ENCODE measurements around the gene LRRC45. TPM values are rescaled to one million over a fixed set of nuclear protein-coding genes. Genes with fewer than 3 reads are reported as not detected.

Gene LRRC45
- total RNA-seq, 1 experiment from 2014 or later: 41.5 TPM

GRCh38 chr17:82076018-82076784, 53.1 kb downstream of the LRRC45 start:
- Histone ChIP-seq H3K27me3 (ENCODE audit: insufficient read depth, low read depth) (no peaks in the 10 kb centered on the region), H3F3A (ENCODE audit: insufficient read depth, low read depth) (peaks cover 20% of the 10 kb centered on the region), H3K79me2 (ENCODE audit: low read depth) (no peaks in the 10 kb centered on the region), H4K20me1 (ENCODE audit: insufficient read depth) (peaks cover 13% of the 10 kb centered on the region), H3K9me3 (ENCODE audit: insufficient read depth, low read depth) (no peaks in the 10 kb centered on the region), H2AFZ (no peak overlapping the region), H3K9me2 (ENCODE audit: insufficient read depth) (no peaks in the 10 kb centered on the region), H3K36me3 (ENCODE audit: low read depth) (no peaks in the 10 kb centered on the region), H3K4me3 (no peak overlapping the region), H3K4me1 (replicated peaks; ENCODE audit: insufficient read depth) (no peaks in the 10 kb centered on the region), H3K27ac (no peak overlapping the region), H3K4me2 (no peak overlapping the region)
- no peak for TF ChIP-seq EZH2 (IDR thresholded peaks at IDR 0.05; ENCODE audit: low read depth)
- TF ChIP-seq CTCF (conservative IDR thresholded peaks at IDR 0.05): no peak
- intact Hi-C loops (cut with micrococcal nuclease; ENCODE audit: unreplicated experiment): no loop called here
- no peak for DNase-seq
- ChIA-PET CTCF (interaction anchor here (0.7 kb wide), 1 partner anchor 507 kb away, joined by 4 read pairs; no protein-coding TSS in a partner anchor), POLR2A (ENCODE audit: unreplicated experiment) (no interaction called here)
- BruUV-seq (replicated peaks): TSS peak; percentile 11

- Histone ChIP-seq H3K27ac (no peak overlapping the region), H3K4me2 (no peak overlapping the region), H3K79me2 (ENCODE audit: low read depth) (no peaks in the 10 kb centered on the region), H3K9me2 (ENCODE audit: insufficient read depth) (no peaks in the 10 kb centered on the region), H3K27me3 (ENCODE audit: insufficient read depth, low read depth) (no peaks in the 10 kb centered on the region), H4K20me1 (ENCODE audit: insufficient read depth) (peaks cover 14% of the 10 kb centered on the region), H3F3A (ENCODE audit: insufficient read depth, low read depth) (peaks cover 20% of the 10 kb centered on the region), H3K4me3 (no peak overlapping the region), H3K36me3 (ENCODE audit: low read depth) (no peaks in the 10 kb centered on the region), H3K9me3 (ENCODE audit: insufficient read depth, low read depth) (no peaks in the 10 kb centered on the region), H3K4me1 (replicated peaks; ENCODE audit: insufficient read depth) (no peaks in the 10 kb centered on the region), H2AFZ (no peak overlapping the region)
- ChIA-PET POLR2A (ENCODE audit: unreplicated experiment) (interaction anchor here (0.6 kb wide), 1 partner anchor 365 kb away, joined by 18 read pairs; no protein-coding TSS in a partner anchor), CTCF (no interaction called here)
- intact Hi-C loops (cut with micrococcal nuclease; ENCODE audit: unreplicated experiment): no loop called here
- no peak for DNase-seq
- no TSS peak for BruUV-seq (replicated peaks)
- TF ChIP-seq CTCF (conservative IDR thresholded peaks at IDR 0.05): no peak
- TF ChIP-seq EZH2 (IDR thresholded peaks at IDR 0.05; ENCODE audit: low read depth): no peak
These were observed 53.9 kb downstream of the LRRC45 start for GRCh38 chr17:82076785-82077591.

- no peaks in the 10 kb centered on the region for H3K36me3 ChIP-seq (ENCODE audit: low read depth)
- peaks cover 20% of the 10 kb centered on the region for H3F3A ChIP-seq (ENCODE audit: insufficient read depth, low read depth)
- no peaks in the 10 kb centered on the region for H3K9me2 ChIP-seq (ENCODE audit: insufficient read depth)
- no TSS peak for BruUV-seq (replicated peaks)
- no peaks in the 10 kb centered on the region for H3K9me3 ChIP-seq (ENCODE audit: insufficient read depth, low read depth)
- H3K4me2 ChIP-seq: no peak overlapping the region
- intact Hi-C loops (cut with micrococcal nuclease; ENCODE audit: unreplicated experiment): no loop called here
- ChIA-PET CTCF (no interaction called here), POLR2A (ENCODE audit: unreplicated experiment) (interaction anchor here (0.6 to 0.7 kb wide), 2 partner anchors 357 to 366 kb away, joined by 8 to 18 read pairs; no protein-coding TSS in a partner anchor)
- H3K4me1 ChIP-seq (replicated peaks; ENCODE audit: insufficient read depth): no peaks in the 10 kb centered on the region
- H2AFZ ChIP-seq: no peak overlapping the region
- H3K27ac ChIP-seq: no peak overlapping the region
- no peaks in the 10 kb centered on the region for H3K79me2 ChIP-seq (ENCODE audit: low read depth)
- H3K4me3 ChIP-seq: no peak overlapping the region
- TF ChIP-seq EZH2 (IDR thresholded peaks at IDR 0.05; ENCODE audit: low read depth) (no peak), CTCF (conservative IDR thresholded peaks at IDR 0.05) (no peak)
- H3K27me3 ChIP-seq (ENCODE audit: insufficient read depth, low read depth): no peaks in the 10 kb centered on the region
- DNase-seq: no peak
- peaks cover 14% of the 10 kb centered on the region for H4K20me1 ChIP-seq (ENCODE audit: insufficient read depth)
These were observed 54.7 kb downstream of the LRRC45 start for GRCh38 chr17:82077617-82078358.
